Measurements from ENCODE around the gene PSMG1. TPM values are rescaled to one million over a fixed set of nuclear protein-coding genes. Genes with fewer than 3 reads are reported as not detected.

Gene PSMG1
- total and polyA plus RNA-seq, 2 donors (not counting 1 experiment from before 2014, with no cell fraction given): 55.5 to 62.3 TPM

GRCh38 chr21:39216290-39216689, 33.0 kb upstream of the PSMG1 start:
- H4K20me1 ChIP-seq (ENCODE audit: control insufficient read depth, extremely low read depth, insufficient read depth, low read length): no peaks in the 10 kb centered on the region
- TF ChIP-seq EZH2 (IDR thresholded peaks at IDR 0.05; ENCODE audit: low read length, missing control alignments) (no peak), CTCF (conservative IDR thresholded peaks at IDR 0.05 in 1 of 2, IDR thresholded peaks at IDR 0.05 in 1 of 2; ENCODE audit: low read depth in 1 of 2, low read length in 2 of 2) (no peak)
- H3K79me2 ChIP-seq (ENCODE audit: control insufficient read depth, insufficient read depth, low read length): no peaks in the 10 kb centered on the region
- no peaks in the 10 kb centered on the region for H3K27me3 ChIP-seq (ENCODE audit: control insufficient read depth, insufficient read depth, low read length)
- no peak overlapping the region for H3K27ac ChIP-seq (ENCODE audit: insufficient read depth, low read length)
- H3K4me1 ChIP-seq (ENCODE audit: control insufficient read depth, extremely low read depth, insufficient read depth, low read length): no peaks in the 10 kb centered on the region
- H3K4me2 ChIP-seq (ENCODE audit: extremely low read depth, insufficient read depth, low read length): no peak overlapping the region
- H3K4me3 ChIP-seq (replicated peaks in 1 of 4; ENCODE audit: control extremely low read depth in 1 of 4, insufficient read depth in 1 of 4, low read depth in 3 of 4, low read length in 4 of 4): no peak overlapping the region
- H3K9ac ChIP-seq (ENCODE audit: insufficient read depth, low read length): no peak overlapping the region
- H3K36me3 ChIP-seq (ENCODE audit: control insufficient read depth, insufficient read depth, low read length): no peaks in the 10 kb centered on the region
- no peak for DNase-seq (ENCODE audit: low read depth in 2 of 2)
- H2AFZ ChIP-seq (ENCODE audit: low read length): no peak overlapping the region
- no peaks in the 10 kb centered on the region for H3K9me3 ChIP-seq (ENCODE audit: control insufficient read depth, insufficient read depth, low read depth, low read length)

GRCh38 chr21:39215078-39215477, 31.8 kb upstream of the PSMG1 start:
- Histone ChIP-seq H2AFZ (ENCODE audit: low read length) (no peak overlapping the region), H3K4me1 (ENCODE audit: control insufficient read depth, extremely low read depth, insufficient read depth, low read length) (no peaks in the 10 kb centered on the region), H4K20me1 (ENCODE audit: control insufficient read depth, extremely low read depth, insufficient read depth, low read length) (no peaks in the 10 kb centered on the region), H3K27me3 (ENCODE audit: control insufficient read depth, insufficient read depth, low read length) (no peaks in the 10 kb centered on the region), H3K27ac (ENCODE audit: insufficient read depth, low read length) (no peak overlapping the region), H3K36me3 (ENCODE audit: control insufficient read depth, insufficient read depth, low read length) (no peaks in the 10 kb centered on the region), H3K4me2 (ENCODE audit: extremely low read depth, insufficient read depth, low read length) (no peak overlapping the region), H3K9ac (ENCODE audit: insufficient read depth, low read length) (no peak overlapping the region), H3K79me2 (ENCODE audit: control insufficient read depth, insufficient read depth, low read length) (no peaks in the 10 kb centered on the region), H3K4me3 (replicated peaks in 1 of 4; ENCODE audit: control extremely low read depth in 1 of 4, insufficient read depth in 1 of 4, low read depth in 3 of 4, low read length in 4 of 4) (no peak overlapping the region), H3K9me3 (ENCODE audit: control insufficient read depth, insufficient read depth, low read depth, low read length) (no peaks in the 10 kb centered on the region)
- TF ChIP-seq EZH2 (IDR thresholded peaks at IDR 0.05; ENCODE audit: low read length, missing control alignments) (no peak), CTCF (conservative IDR thresholded peaks at IDR 0.05 in 1 of 2, IDR thresholded peaks at IDR 0.05 in 1 of 2; ENCODE audit: low read depth in 1 of 2, low read length in 2 of 2) (no peak)
- DNase-seq (ENCODE audit: low read depth in 2 of 2): no peak

DNA sequence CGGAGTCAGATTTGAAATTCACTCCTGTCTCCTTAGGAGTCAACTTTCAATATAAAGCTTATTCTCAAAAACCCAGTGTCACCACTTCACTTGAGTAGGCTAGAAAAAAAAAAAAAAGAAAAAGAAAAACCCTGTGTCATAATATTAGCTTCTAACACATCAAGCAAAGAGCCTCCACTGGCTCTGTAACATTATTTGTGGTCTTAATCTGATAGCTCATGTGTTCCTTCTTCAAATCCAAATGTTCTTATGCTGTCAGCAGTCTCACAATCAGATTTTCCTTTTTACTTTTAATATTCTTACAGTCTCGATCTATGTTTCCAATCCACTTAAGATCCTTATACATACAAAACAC, 26.1 kb upstream of the PSMG1 start:
- DNase-seq (ENCODE audit: low read depth in 2 of 2): no peak
- H3K36me3 ChIP-seq (ENCODE audit: control insufficient read depth, insufficient read depth, low read length): peaks cover 2% of the 10 kb centered on the region
- no peak overlapping the region for H3K4me3 ChIP-seq (replicated peaks in 1 of 4; ENCODE audit: control extremely low read depth in 1 of 4, insufficient read depth in 1 of 4, low read depth in 3 of 4, low read length in 4 of 4)
- no peak for TF ChIP-seq EZH2 (IDR thresholded peaks at IDR 0.05; ENCODE audit: low read length, missing control alignments)
- TF ChIP-seq CTCF (conservative IDR thresholded peaks at IDR 0.05 in 1 of 2, IDR thresholded peaks at IDR 0.05 in 1 of 2; ENCODE audit: low read depth in 1 of 2, low read length in 2 of 2): no peak
- no peak overlapping the region for H3K9ac ChIP-seq (ENCODE audit: insufficient read depth, low read length)
- H3K27me3 ChIP-seq (ENCODE audit: control insufficient read depth, insufficient read depth, low read length): no peaks in the 10 kb centered on the region
- H3K4me2 ChIP-seq (ENCODE audit: extremely low read depth, insufficient read depth, low read length): no peak overlapping the region
- no peak overlapping the region for H2AFZ ChIP-seq (ENCODE audit: low read length)
- H4K20me1 ChIP-seq (ENCODE audit: control insufficient read depth, extremely low read depth, insufficient read depth, low read length): no peaks in the 10 kb centered on the region
- H3K9me3 ChIP-seq (ENCODE audit: control insufficient read depth, insufficient read depth, low read depth, low read length): no peaks in the 10 kb centered on the region
- H3K4me1 ChIP-seq (ENCODE audit: control insufficient read depth, extremely low read depth, insufficient read depth, low read length): no peaks in the 10 kb centered on the region
- H3K79me2 ChIP-seq (ENCODE audit: control insufficient read depth, insufficient read depth, low read length): no peaks in the 10 kb centered on the region
- no peak overlapping the region for H3K27ac ChIP-seq (ENCODE audit: insufficient read depth, low read length)
